Skeletal muscle cell (primary cell): Measurements from ENCODE around the gene NPAS1.
"Not testable (repeated sequence)": the region's sequence is repeated elsewhere in the genome, so short reads cannot be mapped to it uniquely, and the experiment has no call there.

Experiments
- DNase-seq: peaks from one replicate; pipeline ENCODE4 v3.0.0-alpha.2; 2010; ENCODE audit warnings: low read depth
- H3K4me3 ChIP-seq: 2 replicates; pipeline ENCODE4 v1.5.1; 2011; ENCODE audit warnings: low read depth, mild to moderate bottlenecking, control low read depth, low read length, moderate library complexity

Gene NPAS1

DNA sequence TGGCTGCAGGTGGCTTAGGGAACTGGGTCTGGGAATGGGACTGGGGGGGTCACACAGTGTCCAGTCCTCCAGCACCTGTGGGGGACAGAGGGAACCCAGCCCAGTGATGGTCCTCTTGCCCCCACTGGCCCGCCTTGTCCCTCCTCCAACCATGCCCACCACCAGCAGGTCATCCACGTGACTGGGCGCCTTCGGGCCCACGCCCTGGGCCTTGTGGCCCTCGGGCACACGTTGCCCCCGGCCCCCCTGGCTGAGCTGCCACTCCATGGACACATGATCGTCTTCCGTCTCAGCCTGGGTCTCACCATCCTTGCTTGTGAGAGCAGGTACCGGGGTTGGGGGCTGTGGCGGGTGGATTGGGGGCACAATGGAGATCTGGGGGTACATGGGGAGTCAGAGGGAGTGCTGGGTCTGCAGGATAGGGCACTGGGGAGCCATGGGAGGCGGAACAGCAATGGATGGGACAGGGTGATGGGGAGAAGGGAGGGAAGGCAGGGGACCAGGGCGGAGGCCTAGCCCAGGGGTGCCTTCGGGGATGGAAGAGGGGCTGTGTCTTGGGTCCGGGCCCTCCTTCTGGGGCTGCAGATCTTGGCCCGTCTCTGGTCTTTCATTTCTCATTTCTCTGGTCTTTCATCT lies 19.7 kb downstream of the NPAS1 start:
- DNase-seq = no peak
- no peak overlapping the region for H3K4me3 ChIP-seq

DNA sequence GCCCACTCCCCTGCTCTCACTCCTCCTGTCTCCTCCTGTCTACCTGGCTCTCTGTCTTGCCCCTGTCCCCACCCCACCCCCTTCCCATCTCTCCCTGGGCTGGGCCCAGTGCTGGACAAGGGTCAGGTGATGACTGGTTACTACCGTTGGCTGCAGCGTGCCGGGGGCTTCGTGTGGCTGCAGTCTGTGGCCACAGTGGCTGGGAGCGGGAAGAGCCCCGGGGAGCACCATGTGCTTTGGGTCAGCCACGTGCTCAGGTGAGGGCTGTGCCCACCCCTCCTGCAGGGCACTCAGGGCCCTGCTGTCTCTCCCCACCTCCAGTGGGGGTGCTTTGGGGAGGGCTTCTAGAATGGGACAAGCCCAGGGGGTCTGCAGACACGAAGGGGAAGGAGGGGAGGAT lies 21.2 kb downstream of the NPAS1 start:
- no peak overlapping the region for H3K4me3 ChIP-seq

DNA sequence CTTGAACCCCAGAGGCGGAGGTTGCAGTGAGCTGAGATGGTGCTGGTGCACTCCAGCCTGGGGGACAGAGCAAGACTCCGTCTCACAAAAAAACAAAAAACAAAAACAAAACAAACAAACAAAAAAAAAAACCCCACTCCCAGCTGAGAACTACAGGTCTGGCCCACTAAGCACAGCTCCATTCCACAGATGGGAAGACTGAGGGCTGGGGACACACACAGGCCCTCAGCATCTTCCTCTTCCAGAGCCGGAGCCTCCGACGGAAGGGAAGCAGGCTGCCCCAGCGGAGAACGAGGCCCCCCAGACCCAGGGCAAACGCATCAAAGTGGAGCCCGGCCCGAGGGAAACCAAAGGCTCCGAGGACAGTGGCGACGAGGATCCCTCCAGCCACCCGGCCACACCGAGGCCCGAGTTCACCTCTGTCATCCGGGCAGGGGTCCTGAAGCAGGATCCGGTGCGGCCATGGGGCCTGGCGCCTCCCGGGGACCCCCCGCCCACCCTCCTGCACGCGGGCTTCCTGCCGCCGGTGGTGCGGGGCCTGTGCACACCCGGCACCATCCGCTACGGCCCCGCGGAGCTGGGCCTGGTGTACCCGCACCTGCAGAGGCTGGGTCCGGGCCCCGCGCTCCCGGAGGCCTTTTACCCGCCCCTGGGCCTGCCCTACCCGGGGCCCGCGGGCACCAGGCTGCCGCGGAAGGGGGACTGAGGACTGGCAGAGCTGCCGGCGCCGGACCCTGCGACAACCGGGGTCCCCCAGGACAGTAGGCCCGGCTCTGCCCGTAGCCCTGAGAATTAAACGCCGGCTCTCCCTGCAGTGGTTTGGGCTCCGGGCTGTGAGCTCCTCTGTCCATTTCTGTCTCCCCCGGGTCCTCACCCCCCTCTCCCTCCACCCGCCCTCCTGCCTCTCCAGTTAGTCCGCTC lies 25.6 kb downstream of the NPAS1 start:
- H3K4me3 ChIP-seq = no peak overlapping the region
- no peak for DNase-seq

More for the DNA sequence above, 21.2 kb downstream of the NPAS1 start:
- no peak for DNase-seq

DNA sequence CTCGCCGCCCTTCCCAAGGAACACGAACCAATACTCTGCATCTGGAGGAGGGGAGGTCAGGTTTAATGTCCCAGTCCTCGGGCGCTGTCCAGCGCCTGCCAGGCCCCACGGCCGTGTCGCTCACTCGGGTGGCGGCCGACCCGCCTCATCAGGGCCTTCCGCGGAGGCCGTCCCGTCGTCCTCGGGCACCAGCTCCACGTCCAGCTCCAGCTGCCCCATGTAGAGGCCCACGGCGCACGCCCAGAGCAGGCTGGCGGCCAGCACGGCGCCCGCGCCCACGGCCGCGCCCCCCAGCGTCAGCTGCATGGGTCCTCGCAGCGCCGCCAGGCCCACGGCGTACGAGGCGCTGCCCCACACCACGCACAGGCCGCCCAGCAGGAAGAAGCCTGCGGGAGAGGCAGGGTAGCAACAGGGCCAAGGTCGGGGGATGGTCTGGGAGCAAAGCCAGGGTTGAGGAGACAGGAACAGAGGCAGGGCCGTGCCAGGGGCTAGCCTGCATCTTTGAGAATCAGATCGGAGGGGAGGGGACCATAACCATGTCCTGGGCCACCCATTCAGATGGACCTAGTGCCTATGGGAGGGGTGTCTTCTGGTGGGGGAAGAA lies 26.3 kb downstream of the NPAS1 start:
- H3K4me3 ChIP-seq = no peak overlapping the region

DNA sequence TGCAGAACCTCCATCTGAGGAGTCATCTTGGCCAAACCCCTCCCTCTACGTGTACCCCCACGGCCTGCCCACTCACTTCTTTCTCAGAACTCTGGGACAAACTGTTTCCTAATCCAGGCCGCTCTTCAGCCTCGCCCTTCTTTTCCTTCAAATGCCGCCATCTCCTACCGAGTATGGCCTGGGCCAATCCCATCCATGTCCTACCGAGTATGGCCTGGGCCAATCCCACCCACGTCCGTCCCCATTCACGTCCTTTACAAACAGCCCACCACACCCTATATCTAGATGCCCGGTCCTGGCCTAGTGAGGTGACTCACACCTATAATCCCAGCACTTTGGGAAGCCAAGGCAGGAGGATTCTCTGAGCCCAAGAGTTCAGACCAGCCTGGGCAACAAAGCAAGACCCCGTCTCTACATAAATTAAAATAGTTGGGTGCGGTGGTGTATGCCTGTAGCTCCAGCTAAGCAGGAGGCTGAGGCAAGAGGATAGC lies 27.7 kb downstream of the NPAS1 start:
- peak overlapping the region; percentile 91 for H3K4me3 ChIP-seq
- DNase-seq = no peak

More for the DNA sequence above, 26.3 kb downstream of the NPAS1 start:
- DNase-seq = no peak

DNA sequence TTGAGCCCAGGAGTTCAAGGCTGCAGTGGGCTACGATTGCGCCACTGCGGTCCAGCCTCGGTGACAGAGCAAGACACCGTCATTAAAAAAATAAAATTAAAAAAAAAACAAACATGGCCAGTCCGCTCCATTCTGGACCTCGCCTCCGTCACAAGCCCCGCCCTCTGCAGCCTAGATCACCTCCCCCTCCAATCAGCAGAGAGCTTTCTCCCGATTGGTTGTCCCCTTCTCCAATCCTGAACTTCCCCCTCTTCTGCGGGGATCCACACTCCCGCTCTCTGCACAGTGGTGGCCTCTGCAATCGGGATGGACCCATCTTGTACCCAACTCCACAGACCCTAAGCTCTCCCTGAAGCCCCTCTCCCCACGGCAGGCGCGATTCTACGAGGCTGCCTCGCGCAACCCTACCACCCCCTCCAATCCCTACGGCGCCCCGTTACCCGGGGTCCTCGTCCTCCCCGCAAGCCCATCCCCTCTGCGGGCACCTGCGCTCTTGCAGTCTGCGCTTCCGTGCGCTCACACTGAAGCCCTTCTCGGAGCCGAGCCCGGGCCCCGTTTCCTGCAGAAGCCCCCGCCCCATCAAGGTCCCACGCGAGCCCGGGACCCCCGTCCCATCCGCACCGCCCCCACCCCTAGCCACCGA lies 28.2 kb downstream of the NPAS1 start:
- peak overlapping the region; percentile 91 for H3K4me3 ChIP-seq
- peak; percentile 69 for DNase-seq

DNA sequence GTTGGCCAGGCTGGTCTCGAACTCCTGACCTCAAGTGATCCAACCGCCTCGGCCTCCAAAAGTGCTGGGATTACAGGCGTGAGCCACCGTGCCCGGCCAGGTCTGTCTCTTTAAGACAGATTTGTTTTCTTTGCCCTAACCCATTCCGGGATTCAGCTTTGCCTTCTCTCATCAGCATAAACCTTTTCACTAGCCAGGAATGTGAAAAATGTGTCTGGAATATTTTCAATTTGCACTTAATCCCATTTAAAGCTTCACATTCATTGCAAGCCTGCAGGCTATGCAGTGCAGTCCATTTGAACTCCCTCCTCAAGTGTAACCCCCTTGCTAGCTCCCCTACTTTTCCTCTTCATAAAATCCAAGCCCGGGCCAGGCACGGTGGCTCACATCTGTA lies 29.7 kb downstream of the NPAS1 start:
- DNase-seq = no peak
- H3K4me3 ChIP-seq = no peak overlapping the region

DNA sequence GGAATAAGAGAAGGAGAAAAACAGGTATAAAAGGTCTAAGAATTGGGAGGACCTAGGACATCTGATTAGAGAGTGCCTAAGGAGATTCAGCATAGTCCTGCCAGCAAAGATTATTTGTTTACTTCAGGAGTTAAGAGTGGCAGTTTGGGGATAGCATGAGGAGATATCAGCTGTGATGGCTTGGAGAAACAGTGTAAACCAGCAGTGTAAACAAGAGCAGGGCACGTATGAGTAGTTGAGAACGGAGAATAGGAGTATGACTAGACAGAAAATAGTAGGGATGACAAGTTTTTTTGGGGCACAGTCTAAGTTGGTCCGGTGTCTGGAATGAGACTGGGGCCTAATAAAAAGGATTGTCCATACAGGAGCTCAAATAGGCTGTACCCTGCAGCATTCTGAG lies 30.9 kb downstream of the NPAS1 start:
- not testable (repeated sequence) for DNase-seq, H3K4me3 ChIP-seq

DNA sequence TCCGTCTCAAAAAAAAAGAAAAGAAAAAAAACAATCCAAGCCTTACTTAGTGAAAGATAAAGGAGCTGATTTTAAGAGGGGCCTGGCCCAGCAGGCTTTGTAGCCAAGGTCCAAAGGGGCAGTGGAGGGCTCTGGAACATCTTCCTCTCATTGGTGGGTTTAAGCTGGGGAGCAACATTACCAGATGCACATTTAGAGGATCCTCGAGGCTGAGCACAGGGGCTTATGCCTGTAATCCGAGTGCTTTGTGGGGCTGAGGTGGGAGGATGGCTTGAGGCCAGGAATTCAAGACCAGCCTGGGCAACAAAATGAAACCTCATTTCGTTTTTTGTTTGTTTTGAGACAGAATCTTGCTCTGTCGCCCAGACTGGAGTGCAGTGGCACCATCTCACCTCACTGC lies 36.8 kb downstream of the NPAS1 start:
- no peak for DNase-seq

DNA sequence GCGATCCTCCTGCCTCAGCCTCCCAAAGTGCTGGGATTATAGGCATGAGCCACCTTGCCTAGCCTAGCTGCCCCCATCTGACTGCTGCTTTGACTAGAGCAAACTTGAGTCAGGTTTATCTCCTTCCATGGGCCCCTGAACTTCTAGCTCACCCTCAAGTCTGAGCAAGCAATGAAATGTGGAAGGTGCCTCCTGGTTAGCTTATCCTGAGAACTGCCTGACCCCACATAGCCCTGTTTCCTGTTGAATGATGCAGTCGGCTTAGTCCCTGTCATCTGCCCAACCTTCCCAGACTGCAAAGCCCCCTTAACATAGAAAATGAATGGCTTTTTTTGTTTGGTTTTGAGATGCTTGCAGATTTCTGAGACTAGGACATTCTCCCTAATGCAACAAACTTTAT lies 37.7 kb downstream of the NPAS1 start:
- peak; percentile 22 for DNase-seq
- H3K4me3 ChIP-seq = no peak overlapping the region

More for the DNA sequence above, 36.8 kb downstream of the NPAS1 start:
- H3K4me3 ChIP-seq = no peak overlapping the region

DNA sequence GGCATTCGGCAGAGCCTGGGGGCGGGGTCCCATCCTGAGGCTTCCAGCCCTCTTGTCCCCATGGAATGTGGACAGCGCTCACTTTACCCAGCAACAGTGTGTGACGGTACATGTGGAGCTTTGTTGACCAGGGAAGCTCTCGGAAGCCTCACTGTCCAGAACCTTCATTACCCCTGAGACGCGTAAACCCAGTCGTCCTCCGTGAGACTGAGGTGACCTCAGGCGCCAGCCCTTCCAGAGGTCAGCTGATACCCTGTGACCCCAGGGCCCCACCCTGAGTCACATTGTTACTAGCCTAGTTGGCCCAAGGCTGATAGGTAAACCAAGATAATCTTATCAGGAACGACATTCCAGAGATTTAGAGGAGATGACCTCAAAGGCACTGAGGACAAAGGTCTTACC lies 39.0 kb downstream of the NPAS1 start:
- DNase-seq = no peak

DNA sequence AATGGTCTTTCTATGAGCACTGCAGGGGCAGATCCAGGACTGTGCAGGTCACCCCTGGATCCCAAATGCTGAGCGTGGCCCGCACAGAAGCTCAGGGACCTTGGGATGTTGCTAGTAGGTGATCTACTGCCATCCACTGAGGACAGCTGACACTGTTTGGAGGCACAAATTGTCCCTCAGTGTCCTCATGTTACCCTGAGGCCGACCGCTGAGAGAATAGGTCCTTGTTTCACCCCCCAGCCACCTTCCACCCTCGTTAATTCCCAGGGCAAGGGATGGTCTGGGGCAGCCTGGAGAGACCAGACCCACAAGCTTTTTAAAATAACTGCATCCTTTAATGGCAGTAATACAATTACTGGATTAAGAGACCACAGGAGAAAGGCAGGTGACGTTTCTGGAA lies 44.2 kb downstream of the NPAS1 start:
- H3K4me3 ChIP-seq = no peak overlapping the region
- DNase-seq = no peak

More for the DNA sequence above, 39.0 kb downstream of the NPAS1 start:
- no peak overlapping the region for H3K4me3 ChIP-seq

DNA sequence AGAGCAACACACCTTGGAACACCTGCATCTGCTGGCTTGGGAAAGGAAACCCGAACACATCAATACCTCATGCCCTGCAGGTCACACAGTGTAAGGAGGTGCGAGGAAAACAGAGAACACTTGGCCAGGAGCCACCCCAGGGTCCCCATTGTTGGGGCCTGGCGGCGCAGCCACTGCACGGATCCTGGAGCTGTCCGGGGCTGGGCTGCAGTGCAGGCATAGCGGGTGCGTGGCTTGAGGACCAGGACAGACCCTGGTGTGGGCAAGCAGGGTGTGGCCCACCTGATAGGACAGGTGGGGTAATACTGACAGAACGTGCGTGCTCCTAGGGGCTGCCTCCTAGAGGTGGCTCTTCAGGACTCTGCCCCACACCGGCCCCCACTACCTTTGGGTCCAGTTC lies 45.6 kb downstream of the NPAS1 start:
- no peak for DNase-seq
- no peak overlapping the region for H3K4me3 ChIP-seq

DNA sequence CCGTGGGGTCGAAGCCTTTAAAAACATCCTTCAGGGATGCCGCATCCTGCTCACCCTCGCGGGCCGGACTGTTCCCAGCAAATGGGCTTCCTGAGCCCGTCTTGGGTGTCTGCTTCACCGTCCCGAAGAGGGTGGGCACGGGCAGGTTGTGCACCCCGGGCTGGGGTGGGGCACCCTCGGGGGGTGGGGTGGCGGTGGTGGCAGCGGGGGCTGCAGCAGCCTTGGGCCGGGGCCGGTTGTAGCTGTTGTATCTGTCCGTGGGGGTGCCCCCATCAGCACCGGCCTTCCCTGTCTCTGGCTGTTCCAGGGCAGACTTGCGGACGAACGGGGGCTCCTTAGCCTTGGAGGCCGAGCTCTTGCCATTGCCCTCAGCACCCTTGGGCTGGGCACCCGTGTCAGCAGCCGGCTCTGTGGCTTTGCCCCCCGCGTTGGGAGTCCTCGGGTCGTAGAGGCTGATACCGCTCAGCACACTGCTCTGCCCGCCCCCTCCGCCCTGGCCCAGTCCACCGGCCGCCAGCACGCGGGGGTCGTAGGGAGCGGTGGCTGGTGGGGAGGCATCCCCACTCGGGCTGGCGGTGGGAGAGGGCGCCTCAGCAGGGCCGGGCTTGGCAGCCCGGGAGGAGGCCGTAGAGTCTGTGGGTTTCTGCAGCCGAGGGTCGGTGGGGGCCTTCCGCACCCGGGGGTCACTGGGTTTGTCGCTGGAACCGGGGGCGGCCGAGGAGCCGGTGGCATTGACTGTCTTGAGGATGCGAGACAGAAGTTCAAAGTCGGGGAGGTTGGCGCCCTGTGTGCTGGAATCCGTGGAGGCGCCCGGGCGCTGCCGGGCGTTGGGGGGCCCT lies 47.0 kb downstream of the NPAS1 start:
- H3K4me3 ChIP-seq = no peak overlapping the region
- no peak for DNase-seq

DNA sequence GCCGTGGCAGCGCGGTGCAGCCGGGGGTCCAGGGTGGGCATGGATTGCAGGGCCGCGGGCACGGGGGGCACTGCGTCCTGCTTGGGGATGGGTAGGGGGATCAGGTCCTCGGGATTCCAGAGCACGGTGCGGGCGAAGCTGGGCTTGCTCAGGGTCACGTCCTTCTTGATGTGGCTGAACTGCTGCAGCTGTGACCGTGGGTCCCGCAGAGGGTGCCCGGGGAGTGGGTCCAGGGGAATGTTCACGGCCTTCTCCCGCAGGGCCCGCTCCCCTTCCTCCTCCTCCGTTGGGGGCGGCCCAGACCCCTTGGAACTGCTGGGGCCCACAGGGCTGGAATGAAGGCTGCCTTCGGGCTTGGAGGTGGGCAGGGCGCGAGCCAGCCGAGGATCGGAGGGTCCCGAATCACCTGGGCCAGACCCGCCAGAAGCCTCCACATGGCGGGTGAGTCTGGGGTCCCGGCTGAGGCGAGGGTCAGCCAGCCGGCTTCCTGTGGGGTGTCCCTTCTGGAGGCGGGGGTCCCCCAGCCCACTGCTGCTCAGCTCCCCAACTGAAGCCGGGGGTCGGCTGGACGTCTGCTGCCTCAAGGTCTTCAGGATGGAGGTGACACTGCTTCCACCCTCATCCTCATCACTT lies 47.7 kb downstream of the NPAS1 start:
- H3K4me3 ChIP-seq = no peak overlapping the region
- no peak for DNase-seq

DNA sequence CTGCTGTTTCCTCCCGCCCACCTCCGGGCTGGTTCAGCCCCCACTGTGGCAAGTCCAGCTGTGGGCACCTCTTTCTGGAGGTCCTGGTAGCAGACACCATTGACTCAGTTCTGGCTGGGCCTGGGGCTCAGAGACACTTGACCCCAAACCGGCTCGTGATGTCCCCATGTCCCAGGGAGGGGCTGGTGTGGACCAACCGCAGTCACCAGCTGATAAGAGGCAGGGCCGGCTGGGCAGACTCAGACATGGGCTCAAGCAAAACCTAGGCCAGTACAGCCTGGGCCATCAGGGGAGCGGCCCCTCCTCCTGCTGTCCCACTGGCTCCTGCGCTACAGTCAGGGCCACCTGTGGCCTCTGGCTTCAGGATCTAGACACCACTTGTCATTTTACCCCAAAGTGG lies 48.6 kb downstream of the NPAS1 start:
- H3K4me3 ChIP-seq = no peak overlapping the region
- no peak for DNase-seq

DNA sequence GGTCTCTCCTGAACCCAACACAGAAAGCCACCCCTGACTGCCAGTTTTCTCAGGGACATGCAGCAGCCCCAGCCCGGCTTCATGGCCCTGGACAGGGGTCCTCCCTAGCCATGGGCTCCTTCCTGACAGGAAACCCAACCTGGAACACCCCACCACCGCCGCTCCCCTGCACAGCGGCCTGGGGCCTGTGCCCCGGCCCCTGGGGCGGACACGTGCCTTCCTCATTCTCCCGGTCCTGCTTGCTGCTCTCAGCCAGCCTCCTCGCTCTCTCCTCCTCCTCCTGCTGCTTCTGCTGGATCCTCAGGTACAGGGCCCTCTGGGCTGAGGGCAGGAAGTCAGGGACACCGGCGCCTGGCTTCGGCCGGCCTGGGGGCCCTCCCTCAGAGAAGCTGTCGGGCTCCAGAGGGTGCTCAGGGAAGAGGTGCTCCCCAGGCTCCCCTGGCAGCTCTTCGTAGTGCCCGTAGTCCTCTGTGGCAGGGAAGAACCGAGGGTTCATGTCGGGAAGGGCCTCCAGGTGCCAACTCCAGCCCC lies 49.3 kb downstream of the NPAS1 start:
- DNase-seq = no peak
- no peak overlapping the region for H3K4me3 ChIP-seq

DNA sequence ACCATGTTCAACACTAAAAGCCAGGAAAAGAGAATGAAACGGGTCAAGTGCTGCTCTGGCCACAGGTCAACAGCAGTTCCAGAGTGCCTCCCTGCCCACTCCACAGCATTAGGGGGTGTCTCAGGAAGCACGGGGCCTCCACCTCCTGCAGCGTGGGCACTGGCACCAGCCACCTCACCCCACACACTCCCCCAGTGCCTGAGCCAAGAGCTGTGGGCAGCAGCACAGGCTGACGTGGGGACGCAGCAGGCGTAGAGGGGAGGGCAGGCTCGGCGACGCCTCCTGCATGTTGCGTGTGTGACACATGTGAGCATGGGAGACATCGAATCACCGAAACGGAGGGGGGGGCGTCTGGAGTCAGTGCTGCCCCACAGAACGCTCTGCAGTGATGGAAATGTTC lies 50.2 kb downstream of the NPAS1 start:
- no peak overlapping the region for H3K4me3 ChIP-seq
- no peak for DNase-seq
